Measurements from ENCODE around the gene CETP. TPM values are rescaled to one million over a fixed set of nuclear protein-coding genes. Genes with fewer than 3 reads are reported as not detected.
A peak's percentile ranks its signal among the peaks of the same experiment; 100 is the strongest.

Gene CETP
- total and polyA plus RNA-seq, 9 of the 15 experiments (the other 6 are each of a cell fraction or from before 2014, with no cell fraction given), result 0.07 to 0.11 TPM; not detected in 7

GRCh38 chr16:56931271-56931891 lies 30.4 kb upstream of the CETP start (continued):
- TF ChIP-seq HBP1 (CRISPR knock-in tag; IDR thresholded peaks at IDR 0.05), result 0 out of 2 replicates have a peak, but pooled peaks have one; percentile 30
- no peak for TF ChIP-seq MED1 (CRISPR knock-in tag; IDR thresholded peaks at IDR 0.05; ENCODE audit: borderline replicate concordance)
- peak; percentile 85 for TF ChIP-seq HDAC8 (tag; IDR thresholded peaks at IDR 0.05)
- TF ChIP-seq HDAC2 (IDR thresholded peaks at IDR 0.05), result no peak
- TF ChIP-seq RBM34 (IDR thresholded peaks at IDR 0.05; ENCODE audit: borderline replicate concordance, insufficient read depth, low read length), result no peak
- TF ChIP-seq CSDE1 (IDR thresholded peaks at IDR 0.05), result 0 out of 4 replicates have a peak, but pooled peaks of 1 of the 2 experiments have one; percentile 8
- 0 out of 2 replicates have a peak, but pooled peaks have one; percentile 39 for TF ChIP-seq ARID3B (CRISPR knock-in tag; IDR thresholded peaks at IDR 0.05; ENCODE audit: borderline replicate concordance)
- TF ChIP-seq PHF8 (IDR thresholded peaks at IDR 0.05; ENCODE audit: borderline replicate concordance, low read length), result peak; percentile 61; the same call in 1 of the 2 replicates
- TF ChIP-seq ZC3H4 (CRISPR knock-in tag; IDR thresholded peaks at IDR 0.05; ENCODE audit: borderline replicate concordance), result peak; percentile 88; the same call in 1 of the 2 replicates
- TF ChIP-seq FOSL1 (tag; conservative IDR thresholded peaks at IDR 0.05), result no peak
- no peak for TF ChIP-seq MIER1 (IDR thresholded peaks at IDR 0.05; ENCODE audit: low read depth)
- TF ChIP-seq SMAD1 (IDR thresholded peaks at IDR 0.05; ENCODE audit: low read depth, low read length, partially characterized antibody), result no peak
- no peak for TF ChIP-seq NR0B1 (IDR thresholded peaks at IDR 0.05; ENCODE audit: partially characterized antibody)
- peak; percentile 90; the same call in 1 of the 2 replicates for TF ChIP-seq ZNF175 (CRISPR knock-in tag; IDR thresholded peaks at IDR 0.05; ENCODE audit: low read depth)
- no peak for TF ChIP-seq ZNF174 (CRISPR knock-in tag; IDR thresholded peaks at IDR 0.05)
- no peak for TF ChIP-seq MYNN (IDR thresholded peaks at IDR 0.05)
- no peak for TF ChIP-seq MYNN (CRISPR knock-in tag; IDR thresholded peaks at IDR 0.05)

Data from K562 (cell line).